ENCODE measurements around the gene RAB11FIP3.

GRCh38 chr16:392450-393030, 32.9 kb upstream of the RAB11FIP3 start:
- no peak for TF ChIP-seq GATA2 (IDR thresholded peaks at IDR 0.05; ENCODE audit: low read depth, low read length)
- TF ChIP-seq GATA3 (IDR thresholded peaks at IDR 0.05; ENCODE audit: low read depth, low read length), result no peak
